ENCODE data around the gene BMERB1. TPM values are rescaled to one million over a fixed set of nuclear protein-coding genes. Genes with fewer than 3 reads are reported as not detected.

BMERB1 gene
- total RNA-seq, 4 donors from 2014 or later = 7.0 to 47.9 (median 15.0) TPM

- no peaks in the 10 kb centered on the region for H3K27me3 ChIP-seq
- H3K27ac ChIP-seq = no peak overlapping the region
- DNase-seq = no peak
Observed at GRCh38 chr16:15553313-15554088, 119.1 kb downstream of the BMERB1 start.

GRCh38 chr16:15556130-15556529, 121.7 kb downstream of the BMERB1 start:
- DNase-seq = no peak
- Histone ChIP-seq H3K4me3 (no peak overlapping the region), H3K9me3 (no peaks in the 10 kb centered on the region), H3K4me1 (no peaks in the 10 kb centered on the region), H3K36me3 (no peaks in the 10 kb centered on the region), H3K27ac (no peak overlapping the region), H3K27me3 (no peaks in the 10 kb centered on the region)
- TF ChIP-seq POLR2A (IDR thresholded peaks at IDR 0.05) (no peak), CTCF (IDR thresholded peaks at IDR 0.05) (no peak)

More at GRCh38 chr16:15553313-15554088, 119.1 kb downstream of the BMERB1 start:
- Histone ChIP-seq H3K4me3 (no peak overlapping the region), H3K4me1 (no peaks in the 10 kb centered on the region), H3K36me3 (no peaks in the 10 kb centered on the region), H3K9me3 (no peaks in the 10 kb centered on the region)
- TF ChIP-seq CTCF (IDR thresholded peaks at IDR 0.05) = no peak
- no peak for TF ChIP-seq POLR2A (IDR thresholded peaks at IDR 0.05)

- no peak overlapping the region for H3K4me3 ChIP-seq
- H3K4me1 ChIP-seq = no peaks in the 10 kb centered on the region
- no peak for TF ChIP-seq POLR2A (IDR thresholded peaks at IDR 0.05)
- no peak for TF ChIP-seq CTCF (IDR thresholded peaks at IDR 0.05)
- no peaks in the 10 kb centered on the region for H3K36me3 ChIP-seq
- H3K9me3 ChIP-seq = no peaks in the 10 kb centered on the region
- no peak overlapping the region for H3K27ac ChIP-seq
- DNase-seq = no peak
- no peaks in the 10 kb centered on the region for H3K27me3 ChIP-seq
Observed at GRCh38 chr16:15557258-15557657, 122.9 kb downstream of the BMERB1 start.

- Histone ChIP-seq H3K9me3 (no peaks in the 10 kb centered on the region), H3K36me3 (no peaks in the 10 kb centered on the region), H3K27ac (no peak overlapping the region), H3K4me1 (no peaks in the 10 kb centered on the region), H3K27me3 (no peaks in the 10 kb centered on the region), H3K4me3 (no peak overlapping the region)
- TF ChIP-seq POLR2A (IDR thresholded peaks at IDR 0.05) = no peak
- TF ChIP-seq CTCF (IDR thresholded peaks at IDR 0.05) = no peak
- no peak for DNase-seq
Observed at GRCh38 chr16:15559176-15559575, 124.8 kb downstream of the BMERB1 start.

GRCh38 chr16:15564604-15565339, 130.4 kb downstream of the BMERB1 start:
- Histone ChIP-seq H3K4me3 (no peak overlapping the region), H3K27ac (no peak overlapping the region), H3K9me3 (no peaks in the 10 kb centered on the region), H3K36me3 (no peaks in the 10 kb centered on the region), H3K4me1 (no peaks in the 10 kb centered on the region), H3K27me3 (no peaks in the 10 kb centered on the region)
- TF ChIP-seq POLR2A (IDR thresholded peaks at IDR 0.05) = no peak
- no peak for TF ChIP-seq CTCF (IDR thresholded peaks at IDR 0.05)
- no peak for DNase-seq
